DMS 273 (cell line): ENCODE results near the gene IARS2.
"Not testable (repeated sequence)": the region's sequence is repeated elsewhere in the genome, so short reads cannot be mapped to it uniquely, and the experiment has no call there.

ENCODE experiments used
- DNase-seq: peaks from one replicate; lab custom pipeline; 2025; ENCODE audit not compliant: unreplicated experiment; lab: John Stamatoyannopoulos, UW

The IARS2 gene

GRCh38 chr1:220112600-220112999 lies 18.7 kb downstream of the IARS2 start:
- not testable (repeated sequence) for DNase-seq

GRCh38 chr1:220113136-220113695 lies 19.3 kb downstream of the IARS2 start:
- DNase-seq = peak; percentile 56

- DNase-seq = no peak
Observed at GRCh38 chr1:220119043-220119512, 25.1 kb downstream of the IARS2 start.

- DNase-seq = no peak
Observed at GRCh38 chr1:220121791-220122530, 28.0 kb downstream of the IARS2 start.

GRCh38 chr1:220123066-220123465 lies 29.1 kb downstream of the IARS2 start:
- DNase-seq = no peak

- DNase-seq = peak; percentile 33
Observed at GRCh38 chr1:220123889-220124288, 30.0 kb downstream of the IARS2 start.

GRCh38 chr1:220124542-220124941 lies 30.6 kb downstream of the IARS2 start:
- no peak for DNase-seq

- DNase-seq = no peak
Observed at GRCh38 chr1:220127076-220127475, 33.1 kb downstream of the IARS2 start.

GRCh38 chr1:220129479-220130210 lies 35.7 kb downstream of the IARS2 start:
- no peak for DNase-seq

- no peak for DNase-seq
Observed at GRCh38 chr1:220135755-220136154, 41.8 kb downstream of the IARS2 start.

- no peak for DNase-seq
Observed at GRCh38 chr1:220137019-220137786, 43.3 kb downstream of the IARS2 start.

GRCh38 chr1:220139966-220140365 lies 46.0 kb downstream of the IARS2 start:
- DNase-seq = no peak

GRCh38 chr1:220144051-220144450 lies 50.1 kb downstream of the IARS2 start:
- DNase-seq = no peak

GRCh38 chr1:220149742-220150141 lies 55.8 kb downstream of the IARS2 start:
- DNase-seq = no peak

GRCh38 chr1:220151454-220151853 lies 57.5 kb downstream of the IARS2 start:
- DNase-seq = no peak

GRCh38 chr1:220153147-220153546 lies 59.2 kb downstream of the IARS2 start:
- DNase-seq = no peak

- no peak for DNase-seq
Observed at GRCh38 chr1:220156620-220157146, 62.8 kb downstream of the IARS2 start.

GRCh38 chr1:220157738-220158137 lies 63.8 kb downstream of the IARS2 start:
- DNase-seq = no peak

GRCh38 chr1:220158530-220158929 lies 64.6 kb downstream of the IARS2 start:
- DNase-seq = not testable (repeated sequence)

- no peak for DNase-seq
Observed at GRCh38 chr1:220159041-220159440, 65.1 kb downstream of the IARS2 start.

GRCh38 chr1:220160027-220160426 lies 66.1 kb downstream of the IARS2 start:
- DNase-seq = no peak
